ENCODE results near the gene SESN3. TPM values are rescaled to one million over a fixed set of nuclear protein-coding genes. Genes with fewer than 3 reads are reported as not detected.

Gene SESN3
- total RNA-seq, 1 experiment from 2014 or later, result 0.55 TPM

DNA sequence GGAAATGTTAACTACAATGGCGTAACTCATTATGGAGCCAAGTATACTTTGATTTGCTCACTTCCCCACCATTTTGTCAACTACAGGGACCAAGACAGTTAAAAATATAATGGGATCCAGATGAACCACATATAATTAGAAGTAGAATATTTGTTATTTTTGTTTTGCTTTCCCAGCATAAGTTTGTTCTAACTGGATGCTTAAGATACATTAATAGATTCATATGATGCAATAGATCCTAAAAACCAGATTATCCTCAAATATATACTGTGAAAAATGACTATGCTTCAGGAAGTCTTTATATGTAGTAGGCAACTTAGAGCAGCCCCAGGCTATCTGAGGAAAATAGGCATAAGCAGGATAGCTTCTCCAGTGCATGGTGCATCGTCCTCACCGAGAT is 38.3 kb downstream of the SESN3 start:
- H3K4me2 ChIP-seq (ENCODE audit: low read length), result no peak overlapping the region
- no TSS peak for BruUV-seq (replicated peaks)
- CTCF ChIA-PET, result no interaction called here
- no peaks in the 10 kb centered on the region for H3K79me2 ChIP-seq (ENCODE audit: low read length)
- H4K20me1 ChIP-seq (ENCODE audit: low read length), result no peaks in the 10 kb centered on the region
- H3K36me3 ChIP-seq (ENCODE audit: low read depth, low read length), result no peaks in the 10 kb centered on the region
- no peaks in the 10 kb centered on the region for H3K9me2 ChIP-seq (replicated peaks; ENCODE audit: low read length)
- H3K9me3 ChIP-seq (ENCODE audit: low read length), result no peaks in the 10 kb centered on the region
- no peaks in the 10 kb centered on the region for H3K4me1 ChIP-seq (ENCODE audit: insufficient read depth, low read length)
- peaks cover 36% of the 10 kb centered on the region for H3K27me3 ChIP-seq (ENCODE audit: low read length)
- intact Hi-C loops (cut with micrococcal nuclease), result no loop called here
- H3K9ac ChIP-seq (ENCODE audit: low read length), result no peak overlapping the region
- no peak for TF ChIP-seq EZH2 (IDR thresholded peaks at IDR 0.05; ENCODE audit: low read length, unreplicated experiment)
- TF ChIP-seq, protein P1, sequence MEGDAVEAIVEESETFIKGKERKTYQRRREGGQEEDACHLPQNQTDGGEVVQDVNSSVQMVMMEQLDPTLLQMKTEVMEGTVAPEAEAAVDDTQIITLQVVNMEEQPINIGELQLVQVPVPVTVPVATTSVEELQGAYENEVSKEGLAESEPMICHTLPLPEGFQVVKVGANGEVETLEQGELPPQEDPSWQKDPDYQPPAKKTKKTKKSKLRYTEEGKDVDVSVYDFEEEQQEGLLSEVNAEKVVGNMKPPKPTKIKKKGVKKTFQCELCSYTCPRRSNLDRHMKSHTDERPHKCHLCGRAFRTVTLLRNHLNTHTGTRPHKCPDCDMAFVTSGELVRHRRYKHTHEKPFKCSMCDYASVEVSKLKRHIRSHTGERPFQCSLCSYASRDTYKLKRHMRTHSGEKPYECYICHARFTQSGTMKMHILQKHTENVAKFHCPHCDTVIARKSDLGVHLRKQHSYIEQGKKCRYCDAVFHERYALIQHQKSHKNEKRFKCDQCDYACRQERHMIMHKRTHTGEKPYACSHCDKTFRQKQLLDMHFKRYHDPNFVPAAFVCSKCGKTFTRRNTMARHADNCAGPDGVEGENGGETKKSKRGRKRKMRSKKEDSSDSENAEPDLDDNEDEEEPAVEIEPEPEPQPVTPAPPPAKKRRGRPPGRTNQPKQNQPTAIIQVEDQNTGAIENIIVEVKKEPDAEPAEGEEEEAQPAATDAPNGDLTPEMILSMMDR (conservative IDR thresholded peaks at IDR 0.05; ENCODE audit: low read depth, low read length), result no peak
- DNase-seq, result no peak
- no peak for ATAC-seq
- POLR2A ChIA-PET (ENCODE audit: unreplicated experiment), result no interaction called here
- no peak overlapping the region for H2AFZ ChIP-seq (ENCODE audit: low read length)
- H3F3A ChIP-seq (ENCODE audit: low read length, unreplicated experiment), result no peaks in the 10 kb centered on the region
- H3K4me3 ChIP-seq (ENCODE audit: low read length), result no peak overlapping the region
- no peak overlapping the region for H3K27ac ChIP-seq (ENCODE audit: low read length)

DNA sequence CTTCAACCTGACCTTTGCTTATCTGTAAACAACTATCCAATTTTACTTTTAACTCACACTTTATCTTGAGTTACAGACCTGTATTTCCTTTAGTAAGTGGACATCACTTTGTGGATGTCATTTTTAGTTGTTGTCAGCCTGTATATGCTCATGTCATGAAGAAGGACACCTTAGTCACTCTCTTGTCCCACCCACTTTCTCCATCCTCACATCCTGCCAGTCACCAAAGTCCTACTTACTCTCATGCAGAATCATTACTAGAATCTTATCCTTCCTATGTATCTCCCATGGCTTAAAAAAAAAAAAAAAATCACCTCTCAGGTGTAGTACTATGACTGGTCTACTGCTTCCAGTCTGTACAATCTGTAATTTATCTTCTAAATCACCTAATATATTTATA is 43.3 kb downstream of the SESN3 start:
- H3K4me2 ChIP-seq (ENCODE audit: low read length), result no peak overlapping the region
- POLR2A ChIA-PET (ENCODE audit: unreplicated experiment), result no interaction called here
- H3K4me1 ChIP-seq (ENCODE audit: insufficient read depth, low read length), result no peaks in the 10 kb centered on the region
- ATAC-seq (no peak), DNase-seq (no peak)
- intact Hi-C loops (cut with micrococcal nuclease), result loop anchor here (10.0 kb wide), 1 partner anchor 177 kb away; no protein-coding TSS in a partner anchor
- H3K9me3 ChIP-seq (ENCODE audit: low read length), result no peaks in the 10 kb centered on the region
- CTCF ChIA-PET, result no interaction called here
- H2AFZ ChIP-seq (ENCODE audit: low read length), result no peak overlapping the region
- no peaks in the 10 kb centered on the region for H3K36me3 ChIP-seq (ENCODE audit: low read depth, low read length)
- H3K27ac ChIP-seq (ENCODE audit: low read length), result no peak overlapping the region
- H3K27me3 ChIP-seq (ENCODE audit: low read length), result peaks cover 21% of the 10 kb centered on the region
- H3K9ac ChIP-seq (ENCODE audit: low read length), result no peak overlapping the region
- H3K4me3 ChIP-seq (ENCODE audit: low read length), result no peak overlapping the region
- BruUV-seq (replicated peaks), result no TSS peak
- no peaks in the 10 kb centered on the region for H4K20me1 ChIP-seq (ENCODE audit: low read length)
- H3K79me2 ChIP-seq (ENCODE audit: low read length), result no peaks in the 10 kb centered on the region
- no peaks in the 10 kb centered on the region for H3K9me2 ChIP-seq (replicated peaks; ENCODE audit: low read length)
- H3F3A ChIP-seq (ENCODE audit: low read length, unreplicated experiment), result no peaks in the 10 kb centered on the region
- no peak for TF ChIP-seq EZH2 (IDR thresholded peaks at IDR 0.05; ENCODE audit: low read length, unreplicated experiment)
- TF ChIP-seq, protein P1 (conservative IDR thresholded peaks at IDR 0.05; ENCODE audit: low read depth, low read length), result no peak
- TF ChIP-seq EZH2phosphoT487 (IDR thresholded peaks at IDR 0.05; ENCODE audit: borderline replicate concordance, low read length), result no peak

DNA sequence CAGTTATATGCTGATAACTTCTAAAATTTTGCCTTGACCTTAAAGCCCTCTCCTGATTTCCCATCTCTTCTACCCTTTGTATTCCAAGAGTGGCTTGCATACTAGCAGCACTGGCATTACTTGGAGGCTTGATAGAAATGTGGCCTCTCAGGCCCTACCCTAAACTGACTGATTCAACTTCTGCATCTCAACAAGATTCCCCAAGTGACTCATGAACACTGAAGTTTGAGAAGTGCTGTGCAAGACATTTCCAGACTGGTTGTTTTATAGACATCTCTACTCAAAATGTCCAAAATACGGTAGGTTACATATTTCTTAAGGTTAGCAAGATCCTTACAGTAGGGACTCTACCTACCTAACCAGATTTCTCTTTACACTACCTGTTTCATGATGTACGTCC is 48.6 kb downstream of the SESN3 start:
- Histone ChIP-seq H2AFZ (ENCODE audit: low read length) (no peak overlapping the region), H3K4me2 (ENCODE audit: low read length) (no peak overlapping the region), H3K36me3 (ENCODE audit: low read depth, low read length) (no peaks in the 10 kb centered on the region), H3K79me2 (ENCODE audit: low read length) (no peaks in the 10 kb centered on the region), H3K9me3 (ENCODE audit: low read length) (no peaks in the 10 kb centered on the region), H3K27ac (ENCODE audit: low read length) (no peak overlapping the region), H4K20me1 (ENCODE audit: low read length) (no peaks in the 10 kb centered on the region), H3F3A (ENCODE audit: low read length, unreplicated experiment) (no peaks in the 10 kb centered on the region), H3K27me3 (ENCODE audit: low read length) (peaks cover 32% of the 10 kb centered on the region), H3K4me1 (ENCODE audit: insufficient read depth, low read length) (no peaks in the 10 kb centered on the region), H3K9me2 (replicated peaks; ENCODE audit: low read length) (no peaks in the 10 kb centered on the region), H3K4me3 (ENCODE audit: low read length) (no peak overlapping the region), H3K9ac (ENCODE audit: low read length) (no peak overlapping the region)
- CTCF ChIA-PET, result no interaction called here
- DNase-seq (no peak), ATAC-seq (no peak)
- TF ChIP-seq, protein P1 (conservative IDR thresholded peaks at IDR 0.05; ENCODE audit: low read depth, low read length), result no peak
- no peak for TF ChIP-seq EZH2phosphoT487 (IDR thresholded peaks at IDR 0.05; ENCODE audit: borderline replicate concordance, low read length)
- no TSS peak for BruUV-seq (replicated peaks)
- intact Hi-C loops (cut with micrococcal nuclease), result loop anchor here (10.0 kb wide), 1 partner anchor 182 kb away; no protein-coding TSS in a partner anchor
- POLR2A ChIA-PET (ENCODE audit: unreplicated experiment), result no interaction called here

All from PC-3 (cell line).